OCI-LY3 (cell line): ENCODE results near the gene NCOA3.

Experiments
- EZH2phosphoT487 ChIP-seq: fragments of 200-600 bp; shearing (Covaris generic); IDR thresholded peaks from 2 replicates; pipeline ENCODE4 v1.6.1; 2018; ENCODE audit warnings: antibody characterized with exemption, mixed run types, low read depth
- TF ChIP-seq, protein P1 (sequence below): fragments of 200-600, 300-600 bp; sonication (generic); IDR thresholded peaks from 2 replicates; pipeline ENCODE4 v1.5.1; 2014; ENCODE audit warnings: antibody characterized with exemption, low read length, low read depth

DNA sequence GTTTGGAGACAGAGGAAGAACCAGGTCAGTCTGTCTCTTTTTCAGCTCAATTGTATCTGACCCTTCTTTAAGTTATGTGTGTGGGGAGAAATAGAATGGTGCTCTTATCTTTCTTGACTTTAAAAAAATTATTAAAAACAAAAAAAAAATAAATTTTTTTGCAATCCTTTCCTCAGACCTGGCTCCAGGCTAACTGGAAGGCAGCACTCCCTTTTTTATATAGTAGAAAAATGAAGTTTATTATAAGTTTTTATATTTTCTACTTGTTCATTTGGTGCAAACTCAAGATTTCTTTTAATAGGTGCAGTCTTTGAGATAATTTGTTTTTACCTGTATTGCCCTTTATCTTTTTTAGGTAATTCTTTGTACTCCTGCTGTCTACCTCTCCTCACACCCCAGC is 153.9 kb downstream of the NCOA3 start:
- TF ChIP-seq, protein P1, sequence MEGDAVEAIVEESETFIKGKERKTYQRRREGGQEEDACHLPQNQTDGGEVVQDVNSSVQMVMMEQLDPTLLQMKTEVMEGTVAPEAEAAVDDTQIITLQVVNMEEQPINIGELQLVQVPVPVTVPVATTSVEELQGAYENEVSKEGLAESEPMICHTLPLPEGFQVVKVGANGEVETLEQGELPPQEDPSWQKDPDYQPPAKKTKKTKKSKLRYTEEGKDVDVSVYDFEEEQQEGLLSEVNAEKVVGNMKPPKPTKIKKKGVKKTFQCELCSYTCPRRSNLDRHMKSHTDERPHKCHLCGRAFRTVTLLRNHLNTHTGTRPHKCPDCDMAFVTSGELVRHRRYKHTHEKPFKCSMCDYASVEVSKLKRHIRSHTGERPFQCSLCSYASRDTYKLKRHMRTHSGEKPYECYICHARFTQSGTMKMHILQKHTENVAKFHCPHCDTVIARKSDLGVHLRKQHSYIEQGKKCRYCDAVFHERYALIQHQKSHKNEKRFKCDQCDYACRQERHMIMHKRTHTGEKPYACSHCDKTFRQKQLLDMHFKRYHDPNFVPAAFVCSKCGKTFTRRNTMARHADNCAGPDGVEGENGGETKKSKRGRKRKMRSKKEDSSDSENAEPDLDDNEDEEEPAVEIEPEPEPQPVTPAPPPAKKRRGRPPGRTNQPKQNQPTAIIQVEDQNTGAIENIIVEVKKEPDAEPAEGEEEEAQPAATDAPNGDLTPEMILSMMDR, result no peak
- no peak for TF ChIP-seq EZH2phosphoT487
